ENCODE measurements around the gene HLA-DMB.
"Not testable (repeated sequence)": the region's sequence is repeated elsewhere in the genome, so short reads cannot be mapped to it uniquely, and the experiment has no call there.

HLA-DMB gene

GRCh38 chr6:32950010-32950409, 9.2 kb upstream of the HLA-DMB start:
- TF ChIP-seq POLR2A (IDR thresholded peaks at IDR 0.05; ENCODE audit: low read depth, low read length): no peak
- FAIRE-seq (no peak), DNase-seq (ENCODE audit: insufficient read length, low spot score) (no peak)

GRCh38 chr6:32949113-32949512, 8.3 kb upstream of the HLA-DMB start:
- DNase-seq (ENCODE audit: insufficient read length, low spot score) (no peak), FAIRE-seq (no peak)
- TF ChIP-seq POLR2A (IDR thresholded peaks at IDR 0.05; ENCODE audit: low read depth, low read length): no peak

- FAIRE-seq (no peak), DNase-seq (ENCODE audit: insufficient read length, low spot score) (no peak)
- no peak for TF ChIP-seq POLR2A (IDR thresholded peaks at IDR 0.05; ENCODE audit: low read depth, low read length)
Measured at GRCh38 chr6:32947552-32948465, 7.0 kb upstream of the HLA-DMB start.

GRCh38 chr6:32946893-32947292, 6.1 kb upstream of the HLA-DMB start:
- no peak for DNase-seq (ENCODE audit: insufficient read length, low spot score)
- FAIRE-seq: no peak
- no peak for TF ChIP-seq POLR2A (IDR thresholded peaks at IDR 0.05; ENCODE audit: low read depth, low read length)

GRCh38 chr6:32945953-32946352, 5.1 kb upstream of the HLA-DMB start:
- no peak for FAIRE-seq
- TF ChIP-seq POLR2A (IDR thresholded peaks at IDR 0.05; ENCODE audit: low read depth, low read length): no peak
- no peak for DNase-seq (ENCODE audit: insufficient read length, low spot score)

- DNase-seq (ENCODE audit: insufficient read length, low spot score) (no peak), FAIRE-seq (no peak)
- TF ChIP-seq POLR2A (IDR thresholded peaks at IDR 0.05; ENCODE audit: low read depth, low read length): no peak
Measured at GRCh38 chr6:32945108-32945760, 4.4 kb upstream of the HLA-DMB start.

- DNase-seq (ENCODE audit: insufficient read length, low spot score) (no peak), FAIRE-seq (no peak)
- TF ChIP-seq POLR2A (IDR thresholded peaks at IDR 0.05; ENCODE audit: low read depth, low read length): no peak
Measured at GRCh38 chr6:32943864-32944649, 3.2 kb upstream of the HLA-DMB start.

- FAIRE-seq; DNase-seq (ENCODE audit: insufficient read length, low spot score): not testable (repeated sequence)
Measured at GRCh38 chr6:32942555-32943123, 1.8 kb upstream of the HLA-DMB start.

GRCh38 chr6:32941214-32941768, 463 bp upstream of the HLA-DMB start:
- no peak for FAIRE-seq
- no peak for TF ChIP-seq POLR2A (IDR thresholded peaks at IDR 0.05; ENCODE audit: low read depth, low read length)
- DNase-seq (ENCODE audit: insufficient read length, low spot score): no peak

- DNase-seq (ENCODE audit: insufficient read length, low spot score) (no peak), FAIRE-seq (no peak)
- no peak for TF ChIP-seq POLR2A (IDR thresholded peaks at IDR 0.05; ENCODE audit: low read depth, low read length)
Measured at GRCh38 chr6:32938494-32938893, 2.3 kb downstream of the HLA-DMB start.

- FAIRE-seq (no peak), DNase-seq (ENCODE audit: insufficient read length, low spot score) (no peak)
- no peak for TF ChIP-seq POLR2A (IDR thresholded peaks at IDR 0.05; ENCODE audit: low read depth, low read length)
Measured at GRCh38 chr6:32937230-32937633, 3.6 kb downstream of the HLA-DMB start.

- DNase-seq (ENCODE audit: insufficient read length, low spot score): no peak
- FAIRE-seq: no peak
- TF ChIP-seq POLR2A (IDR thresholded peaks at IDR 0.05; ENCODE audit: low read depth, low read length): no peak
Measured at GRCh38 chr6:32936239-32937152, 4.3 kb downstream of the HLA-DMB start.
